Heart left ventricle (tissue), 16 donors: Measurements from ENCODE around the gene CDH2. TPM values are rescaled to one million over a fixed set of nuclear protein-coding genes. Genes with fewer than 3 reads are reported as not detected.
A peak's percentile ranks its signal among the peaks of the same experiment; 100 is the strongest.

Source experiments
- ATAC-seq, 4 donors: fragments of 200-7000 bp; cut with Tn5 transposase; one replicate each; pipeline ENCODE4 v1.9.1; 2020 to 2022; ENCODE audit warnings: moderate library complexity in 4 of 4, mild to moderate bottlenecking in 3 of 4, moderate number of reproducible peaks in 1 of 4
- DNase-seq, 5 donors: peaks; one replicate each; pipeline ENCODE4 v3.0.0-alpha.2; 2020
- H3K27ac ChIP-seq, 12 donors: fragments of 200-600 bp; sonication (generic) in 4 of 12; one replicate each; pipeline versions ENCODE4 v1.5.0 to v1.8.0; 2016 to 2022; ENCODE audit warnings: mild to moderate bottlenecking in 2 of 12
- H3K27me3 ChIP-seq, 9 donors: fragments of 200-600 bp; sonication (generic) in 2 of 9; one replicate each; pipeline versions ENCODE4 v1.5.1 to v1.8.0; 2016 to 2022; ENCODE audit warnings: mild to moderate bottlenecking in 3 of 9
- H3K36me3 ChIP-seq, 9 donors: fragments of 200-600 bp; sonication (generic) in 2 of 9; one replicate each; pipeline versions ENCODE4 v1.5.0 to v1.8.0; 2018 to 2022; ENCODE audit warnings: mild to moderate bottlenecking in 2 of 9
- H3K4me1 ChIP-seq, 12 donors: fragments of 200-600 bp; sonication (generic) in 4 of 12; one replicate each; pipeline versions ENCODE4 v1.5.0 to v1.8.0; 2016 to 2022; ENCODE audit warnings: mild to moderate bottlenecking in 3 of 12
- H3K4me3 ChIP-seq, 12 donors: fragments of 200-600 bp; sonication (generic) in 4 of 12; one replicate each; pipeline versions ENCODE4 v1.5.0 to v1.8.0; 2017 to 2022; ENCODE audit warnings: mild to moderate bottlenecking in 9 of 12, moderate library complexity in 4 of 12
- H3K9me3 ChIP-seq, 12 donors: fragments of 200-600 bp; sonication (generic) in 4 of 12; one replicate each; pipeline versions ENCODE4 v1.5.0 to v1.8.0; 2016 to 2022; ENCODE audit warnings: mild to moderate bottlenecking in 1 of 12
- CTCF ChIP-seq, 12 donors: fragments of 200-600 bp; sonication (generic) in 4 of 12; IDR thresholded peaks; one replicate each; pipeline versions ENCODE4 v1.5.0 to v1.8.0; 2018 to 2022; ENCODE audit warnings: antibody characterized with exemption in 12 of 12, mild to moderate bottlenecking in 5 of 12
- POLR2A ChIP-seq, 2 donors: fragments of 450-650 bp; IDR thresholded peaks; one replicate each; pipeline ENCODE4 v1.6.1; 2017; ENCODE audit warnings: antibody characterized with exemption in 2 of 2, mild to moderate bottlenecking in 2 of 2, moderate library complexity in 2 of 2
- WGBS, 4 donors: extraction: QIAGEN DNeasy Blood & Tissue Kit in 2 of 4; methylation state at CpG; one replicate each; pipeline versions ENCODE4 v1.1.5 to v1.1.7; 2013 to 2018; 5-methylcytosine and 5-hydroxymethylcytosine counted together
- intact Hi-C, 10 donors: fragments of 100-400 bp; cut with DNase I; formaldehyde crosslinking; loops; one replicate each; pipeline versions ENCODE4 v1.11.1 to v1.14.2; 2022
- polyA plus RNA-seq, 2 donors: library from polyadenylated mRNA; stranded (reverse); fragments of 200-250 nt; gene quantifications; one replicate each; pipeline ENCODE4 v1.2.3, GENCODE V29; 2013
- total RNA-seq, 9 donors: library from RNA; depleted of rRNA in 2 of 9; stranded (reverse); fragments of >200 nt in 2 of 9; fragmentation: NEBNext Ultra II Directional in 3 of 9; extraction: Animal tissue kit (Norgen Biotek cat#: 25700) in 3 of 9; gene quantifications; one replicate each; pipeline versions ENCODE4 v1.1.0 to v1.2.4, GENCODE V29; 2016 to 2023
- donor health status: ischemic (EF 13 %, LVEDD 7.1; RV severe dilation, severe dysfunction).
- donor health status: healthy with polysubstance abuse.
- donor health status: DM: no; HTN: yes; CAD: no.
- donor health status: DM: no; HTN: no; CAD: no.
- donor health status: ischemic (EF 25% LVEDD 6.9; RV normal size, moderate dysfunction).
- donor health status: ischemic (EF 25% LVEDD 5.7; RV mildly dilated, moderate dysfunction).
- donor health status: healthy.
- donor health status: DM: yes; HTN: yes; CAD: no.
- donor health status: ischemic (EF 35%, LVEDD 5.7; RV mildly dilated, moderate dysfunction).
- donor health status: nonischemic (EF 11% LVEDD 7.7; RV severe dilation, severe dysfunction).
- donor health status: DM: yes; HTN: yes; CAD: no.
- donor health status: PGD.
- donor health status: ischemic (EF 29% LVEDD 5.4; RV normal size, mild dysfunction).
- donor health status: nonischemic (EF 23%, LVEDD 6.1; RV moderate dilation, normal function).

Gene CDH2
- total and polyA plus RNA-seq, 11 donors: 62.5 to 594 (median 386) TPM

GRCh38 chr18:27952741-27953140 lies 224.2 kb downstream of the CDH2 start:
- Histone ChIP-seq H3K9me3 (no peaks in the 10 kb centered on the region), H3K4me3 (no peak overlapping the region), H3K27me3 (no peaks in the 10 kb centered on the region), H3K27ac (no peak overlapping the region), H3K4me1 (peaks cover 0 to 4% (median 0%) of the 10 kb centered on the region in 12 donors), H3K36me3 (peaks cover 0 to 47% (median 0%) of the 10 kb centered on the region in 9 donors)
- DNase-seq: no peak
- intact Hi-C loops: no loop called here
- TF ChIP-seq POLR2A (IDR thresholded peaks at IDR 0.05): no peak
- ATAC-seq: no peak

GRCh38 chr18:27950648-27951228 lies 226.2 kb downstream of the CDH2 start:
- no peak for ATAC-seq
- TF ChIP-seq POLR2A (IDR thresholded peaks at IDR 0.05) (no peak), CTCF (IDR thresholded peaks at IDR 0.05) (no peak)
- Histone ChIP-seq H3K4me3 (no peak overlapping the region), H3K36me3 (peaks cover 0 to 36% (median 0%) of the 10 kb centered on the region in 9 donors), H3K9me3 (no peaks in the 10 kb centered on the region), H3K27me3 (no peaks in the 10 kb centered on the region), H3K27ac (no peak overlapping the region), H3K4me1 (peaks cover 0 to 4% (median 0%) of the 10 kb centered on the region in 12 donors)
- intact Hi-C loops: no loop called here
- DNase-seq: no peak
- 83 to 90% (median 86%) methylated on average over 5 of the region's 5 CpGs for WGBS, 4 donors

GRCh38 chr18:27948986-27949385 lies 227.9 kb downstream of the CDH2 start:
- Histone ChIP-seq H3K27ac (no peak overlapping the region), H3K4me3 (no peak overlapping the region), H3K9me3 (no peaks in the 10 kb centered on the region), H3K36me3 (peaks cover 0 to 26% (median 0%) of the 10 kb centered on the region in 9 donors), H3K27me3 (no peaks in the 10 kb centered on the region), H3K4me1 (peaks cover 0 to 4% (median 0%) of the 10 kb centered on the region in 12 donors)
- WGBS, 4 donors: 52 to 76% (median 67%) methylated on average over 2 of the region's 2 CpGs
- DNase-seq (no peak), ATAC-seq (no peak)
- TF ChIP-seq CTCF (IDR thresholded peaks at IDR 0.05): no peak
- no peak for TF ChIP-seq POLR2A (IDR thresholded peaks at IDR 0.05)
- intact Hi-C loops: no loop called here

- ATAC-seq: peak in 2 of 4 donors; percentile 7 to 46
- WGBS, 4 donors: 61 to 73% (median 71%) methylated on average over 6 of the region's 6 CpGs
These were observed 234.2 kb downstream of the CDH2 start for GRCh38 chr18:27942706-27943105.

More at GRCh38 chr18:27942706-27943105, 234.2 kb downstream of the CDH2 start:
- no peak for DNase-seq
- H3K4me3 ChIP-seq: no peak overlapping the region
- no peaks in the 10 kb centered on the region for H3K4me1 ChIP-seq
- no peak for TF ChIP-seq CTCF (IDR thresholded peaks at IDR 0.05)
- TF ChIP-seq POLR2A (IDR thresholded peaks at IDR 0.05): no peak
- H3K9me3 ChIP-seq: no peaks in the 10 kb centered on the region
- H3K27me3 ChIP-seq: no peaks in the 10 kb centered on the region
- H3K27ac ChIP-seq: no peak overlapping the region
- H3K36me3 ChIP-seq: no peaks in the 10 kb centered on the region
- intact Hi-C loops: no loop called here
